NCI-H748 treated with DMSO at 0.1 percent for 48 hours (cell line): ENCODE measurements around the gene ELMO1.

Experiments
- DNase-seq: peaks from one replicate; lab custom pipeline; 2025; lab: John Stamatoyannopoulos, UW

The ELMO1 gene

DNA sequence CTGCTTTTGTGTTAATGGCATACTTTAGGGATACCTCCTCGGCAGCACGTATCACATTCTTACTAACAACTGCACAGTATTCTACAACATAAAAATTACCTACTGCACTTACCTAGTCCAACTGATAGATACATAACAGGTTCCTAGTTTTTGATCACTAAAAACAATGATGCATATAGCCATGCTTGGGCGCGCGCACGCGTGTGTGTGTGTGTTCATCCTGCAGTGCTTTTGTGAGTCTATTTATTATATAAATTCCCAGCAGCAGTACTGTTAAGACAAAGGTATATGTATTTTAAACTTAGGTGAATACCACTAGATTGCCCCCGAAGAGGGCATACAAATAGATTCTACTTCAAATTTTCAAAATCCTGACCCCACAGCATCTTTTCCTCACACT lies 181.4 kb downstream of the ELMO1 start:
- no peak for DNase-seq

DNA sequence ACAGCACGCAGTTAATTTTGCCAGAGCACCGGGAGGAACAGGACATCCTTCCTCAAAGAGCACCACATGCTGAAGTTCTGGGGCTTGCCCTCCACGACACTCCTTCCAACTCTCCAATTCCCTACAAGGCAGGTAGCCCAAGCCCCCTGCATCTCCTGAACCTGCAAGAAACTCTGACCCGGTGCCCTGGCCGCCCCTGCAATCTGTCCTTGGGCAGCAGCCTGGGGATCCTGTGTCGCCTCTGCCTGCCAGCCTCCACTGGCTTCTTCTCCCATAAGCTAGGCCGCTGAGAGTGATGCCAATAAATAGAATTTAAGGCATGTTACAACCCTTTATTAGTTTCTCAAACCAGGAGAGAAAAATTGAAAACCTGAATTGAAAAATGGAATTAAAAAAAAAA lies 182.8 kb downstream of the ELMO1 start:
- no peak for DNase-seq

- no peak for DNase-seq
Measured at GRCh38 chr7:37265006-37265405, 183.7 kb downstream of the ELMO1 start.

DNA sequence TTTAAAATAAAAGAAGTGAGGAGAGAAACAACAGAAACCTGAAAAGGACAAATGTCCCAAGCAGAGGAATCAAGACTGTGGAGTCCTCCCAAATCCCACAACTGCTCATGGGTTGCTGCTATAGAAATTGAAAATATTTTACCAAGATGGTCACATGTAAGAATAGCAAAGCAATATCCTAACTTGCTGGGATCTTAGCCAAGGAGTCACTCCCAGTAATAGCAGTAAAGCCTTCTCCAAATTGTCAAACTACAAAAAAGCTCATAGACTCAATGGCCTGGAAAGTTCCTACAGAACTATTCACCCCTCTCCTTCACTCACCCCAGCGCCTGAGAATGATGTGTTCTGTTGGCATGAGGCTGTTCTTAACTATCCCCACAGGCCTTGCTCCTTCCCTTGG lies 186.5 kb downstream of the ELMO1 start:
- DNase-seq = no peak

DNA sequence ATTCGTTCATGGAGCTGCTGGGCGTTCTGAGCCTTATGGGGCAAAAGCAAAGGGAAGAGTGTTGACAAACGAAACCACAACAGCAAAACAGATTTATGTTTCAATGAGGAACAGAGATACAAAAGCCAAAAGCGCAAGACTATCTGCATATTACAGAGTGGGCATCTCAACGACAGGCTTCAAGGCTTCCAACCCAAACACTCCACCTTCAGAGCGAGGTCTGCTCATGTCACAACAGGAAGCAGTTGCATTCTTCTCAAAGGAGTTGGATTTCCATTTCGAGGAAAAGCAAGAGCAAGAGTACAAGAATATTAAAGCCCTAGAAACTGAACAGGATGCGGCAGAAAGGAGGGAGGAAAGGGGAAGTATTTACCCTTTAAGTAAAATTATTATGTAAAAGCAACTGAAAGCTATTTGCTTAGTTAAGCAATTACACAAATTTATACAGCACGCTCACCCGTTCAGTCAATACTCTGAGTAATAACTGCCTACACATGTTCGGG lies 189.3 kb downstream of the ELMO1 start:
- DNase-seq = no peak

DNA sequence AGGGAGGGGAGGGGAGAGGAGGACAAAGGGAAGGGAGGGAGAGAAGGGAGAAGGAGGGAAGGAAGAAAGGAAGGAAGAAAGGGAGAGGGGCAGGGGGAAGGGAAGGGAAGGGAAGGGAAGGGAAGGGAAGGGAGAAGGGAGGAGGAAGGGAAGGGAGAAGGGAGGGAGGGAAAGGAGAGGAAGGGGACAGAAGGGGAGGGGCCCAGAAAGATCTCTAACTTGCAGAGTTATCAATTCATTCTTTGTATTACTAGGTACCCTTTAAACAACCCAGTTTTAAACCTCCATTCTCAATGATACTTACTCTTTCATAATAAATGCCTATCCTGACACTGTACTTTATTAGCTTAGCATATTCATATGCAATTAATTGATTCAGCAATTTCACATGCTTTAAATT lies 192.0 kb downstream of the ELMO1 start:
- no peak for DNase-seq

DNA sequence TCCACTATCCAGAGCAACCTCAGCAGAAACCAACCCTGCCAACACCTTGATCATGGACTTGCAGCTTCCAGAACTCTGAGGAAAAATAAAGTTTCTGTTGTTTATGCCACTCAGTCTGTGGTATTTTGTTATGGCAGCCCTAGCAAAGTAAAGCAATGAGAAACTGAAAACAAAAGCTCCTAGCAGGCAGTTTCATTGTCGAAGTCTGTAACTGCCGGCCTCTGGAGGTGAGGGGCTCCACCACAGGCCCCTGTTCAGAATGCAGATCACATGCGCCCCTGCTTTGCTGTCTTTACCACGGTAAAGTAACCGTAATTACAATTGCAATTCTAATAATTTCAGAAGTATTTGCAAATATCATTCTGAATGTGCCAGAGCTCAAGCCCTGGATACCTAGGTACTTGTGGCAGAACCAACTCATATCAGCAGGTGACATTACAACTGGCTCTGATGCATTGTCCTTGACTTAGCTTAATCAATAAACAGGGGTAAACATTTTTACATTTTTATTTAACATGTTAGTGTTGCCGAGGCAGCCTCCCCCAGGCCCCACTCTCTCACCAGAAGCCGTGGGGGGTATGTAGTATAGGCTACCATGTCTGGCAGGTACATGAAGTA lies 193.2 kb downstream of the ELMO1 start:
- DNase-seq = no peak

DNA sequence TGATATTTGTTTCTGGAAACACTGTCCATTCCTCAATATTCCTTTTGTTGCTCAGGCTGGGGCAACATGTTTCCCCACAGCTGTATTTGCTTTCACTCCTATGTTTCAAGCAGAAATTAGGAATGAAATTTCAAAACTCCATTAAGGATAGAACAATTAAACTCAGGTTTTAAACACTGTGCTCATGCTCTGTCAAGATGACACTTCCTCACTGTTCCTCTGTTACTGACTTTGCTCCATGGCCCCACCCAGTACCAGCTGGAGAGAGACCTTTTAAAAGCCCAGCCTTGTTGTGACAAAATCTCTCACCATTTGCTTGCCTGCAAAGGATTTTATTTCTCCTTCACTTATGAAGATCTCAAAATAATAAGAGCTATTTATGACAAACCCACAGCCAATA lies 197.4 kb downstream of the ELMO1 start:
- no peak for DNase-seq

DNA sequence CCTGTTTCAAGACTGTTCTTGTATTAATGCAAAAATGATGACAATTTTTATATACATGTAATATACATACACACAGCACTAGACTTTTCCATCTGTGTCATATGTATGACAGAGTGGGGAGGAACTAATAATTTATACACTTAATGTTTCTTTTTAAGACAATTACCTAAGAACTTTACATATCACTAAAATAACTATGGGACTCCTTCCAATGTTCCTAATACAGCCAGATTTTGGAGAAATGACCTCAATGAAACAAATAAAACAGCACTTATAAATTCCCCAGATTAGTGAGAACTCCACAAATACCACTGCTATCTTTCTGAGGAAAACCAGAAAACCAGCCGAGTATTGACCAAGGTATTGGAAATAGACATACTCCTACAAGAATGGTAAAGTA lies 199.4 kb downstream of the ELMO1 start:
- no peak for DNase-seq

- no peak for DNase-seq
Measured at GRCh38 chr7:37248396-37248861, 200.2 kb downstream of the ELMO1 start.

- no peak for DNase-seq
Measured at GRCh38 chr7:37247861-37248260, 200.8 kb downstream of the ELMO1 start.

DNA sequence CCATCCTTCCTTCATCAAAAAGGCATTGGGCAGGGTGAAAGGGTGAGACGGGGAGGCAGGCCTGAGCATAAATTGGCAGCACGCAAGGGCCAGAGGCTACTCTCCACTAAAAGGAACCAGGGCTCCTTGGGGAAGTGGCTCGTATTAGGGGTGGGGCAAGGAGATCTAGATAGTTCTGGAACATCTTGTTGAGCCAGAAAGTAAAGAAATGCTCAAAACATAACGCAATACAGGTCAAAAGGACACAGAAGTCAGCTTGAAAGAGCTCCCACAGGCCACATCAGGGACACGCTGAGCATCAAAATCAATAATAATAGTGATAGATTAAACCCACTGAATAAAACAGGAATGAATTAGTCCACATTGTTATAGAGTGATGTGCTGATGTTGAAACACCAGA lies 203.1 kb downstream of the ELMO1 start:
- DNase-seq = no peak

DNA sequence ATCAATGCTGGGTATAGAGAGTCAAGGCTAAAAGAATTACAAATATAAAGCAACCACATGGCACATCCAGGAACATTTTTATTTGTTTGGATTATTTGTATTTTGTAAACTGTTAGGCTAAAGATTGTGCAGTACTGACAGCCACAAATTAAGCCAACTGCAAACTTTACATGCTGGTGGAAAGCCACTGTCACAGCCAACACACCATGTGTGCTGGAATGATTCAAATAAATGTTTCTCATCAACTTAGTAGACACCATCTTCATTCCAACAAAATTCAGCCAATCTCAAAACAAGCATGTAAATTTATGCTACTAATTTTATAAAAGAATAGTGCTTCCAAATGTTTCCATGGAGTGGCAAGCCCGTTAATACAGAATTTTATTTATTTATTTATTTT lies 211.8 kb downstream of the ELMO1 start:
- no peak for DNase-seq

DNA sequence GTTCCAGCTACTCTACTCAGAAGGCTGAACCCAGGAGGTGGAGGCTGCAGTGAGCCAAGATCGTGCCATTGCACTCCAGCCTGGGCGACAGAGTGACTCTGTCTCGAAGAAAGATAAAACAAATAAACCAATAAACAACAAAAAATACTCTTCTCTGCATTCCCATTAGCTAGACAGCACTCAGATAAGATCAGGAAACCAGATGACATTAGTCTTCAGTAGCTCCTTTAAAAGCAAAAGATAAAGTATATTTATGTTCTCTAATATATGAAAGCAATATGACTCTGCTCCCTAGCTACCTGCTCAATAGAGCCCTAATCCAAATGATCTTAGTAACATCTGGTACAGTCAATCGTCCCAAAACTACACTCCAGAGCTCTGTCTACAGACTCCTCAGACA lies 212.9 kb downstream of the ELMO1 start:
- no peak for DNase-seq

GRCh38 chr7:37234928-37235327 lies 213.7 kb downstream of the ELMO1 start:
- no peak for DNase-seq

DNA sequence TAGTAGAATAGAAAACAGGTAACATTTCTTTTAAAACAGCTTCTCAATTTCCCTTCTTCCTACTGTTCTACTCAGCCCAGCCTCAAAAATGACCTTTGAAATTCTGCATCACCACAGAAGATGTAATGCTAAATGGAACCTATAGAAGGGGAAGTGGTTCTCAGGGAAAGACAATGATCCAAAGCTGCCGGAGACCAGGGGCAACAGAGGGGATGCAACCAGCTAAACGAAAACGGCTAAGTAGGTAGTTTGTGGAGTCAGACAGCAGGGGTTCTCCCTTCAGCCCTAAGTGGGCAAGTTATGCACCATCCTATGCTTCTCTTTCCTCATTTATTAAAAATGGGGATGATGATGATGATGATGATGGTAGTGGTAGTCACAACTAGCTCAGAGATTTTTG lies 214.3 kb downstream of the ELMO1 start:
- DNase-seq = no peak

DNA sequence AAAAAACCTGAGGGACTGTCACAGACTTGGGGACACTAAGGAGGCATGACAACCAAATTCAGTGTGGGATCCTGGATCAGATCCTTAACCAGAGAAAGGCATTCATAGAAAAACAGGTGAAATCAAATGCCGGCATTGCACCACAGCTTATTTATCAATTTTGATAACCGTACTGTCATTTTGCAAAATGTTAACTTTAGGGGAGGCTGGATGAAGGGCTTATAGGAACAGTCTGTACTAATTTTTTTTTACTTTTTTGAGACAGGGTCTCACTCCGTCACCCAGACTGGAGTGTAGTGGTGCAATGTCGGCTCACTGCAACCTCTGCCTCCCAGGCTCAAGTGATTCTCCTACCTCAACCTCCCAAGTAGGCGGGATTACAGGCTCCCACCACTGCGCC lies 217.1 kb downstream of the ELMO1 start:
- DNase-seq = no peak

DNA sequence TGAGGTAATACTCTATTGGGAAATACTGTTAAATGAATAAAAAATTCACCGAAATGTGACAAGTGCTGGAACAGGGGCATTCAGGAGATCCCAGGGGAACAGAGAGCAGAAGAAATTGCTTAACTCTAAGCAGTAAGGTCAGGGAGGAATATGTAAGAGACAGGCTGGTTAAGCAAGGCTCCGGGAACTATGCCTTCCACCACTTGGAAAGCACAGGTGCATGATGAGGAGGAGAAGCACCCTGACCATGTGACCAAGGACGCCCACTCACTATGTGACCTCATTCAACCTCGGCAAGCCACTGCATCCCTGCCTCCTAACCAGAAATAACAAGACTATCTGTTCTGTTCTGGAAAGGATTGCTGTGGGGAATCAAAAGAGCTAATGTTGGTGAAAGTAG lies 218.4 kb downstream of the ELMO1 start:
- DNase-seq = no peak

DNA sequence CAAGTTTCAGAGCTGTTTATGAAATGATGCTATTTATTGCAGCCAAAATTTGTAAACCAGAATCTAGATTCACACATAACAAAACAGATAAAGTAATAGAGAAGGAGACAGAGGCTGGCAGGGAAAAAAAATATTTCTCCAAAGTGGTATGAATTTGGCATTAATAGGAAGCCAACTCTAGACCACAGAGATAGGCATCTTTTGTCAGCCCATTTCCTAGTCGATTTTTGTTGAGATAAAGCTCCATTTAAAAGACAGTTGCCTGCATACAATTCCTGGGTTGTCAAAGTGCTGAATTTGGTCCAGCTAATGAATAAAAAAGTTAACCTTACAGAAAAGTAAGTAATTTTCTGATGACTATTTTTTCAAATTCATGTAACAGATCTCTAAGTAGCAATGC lies 219.3 kb downstream of the ELMO1 start:
- no peak for DNase-seq

DNA sequence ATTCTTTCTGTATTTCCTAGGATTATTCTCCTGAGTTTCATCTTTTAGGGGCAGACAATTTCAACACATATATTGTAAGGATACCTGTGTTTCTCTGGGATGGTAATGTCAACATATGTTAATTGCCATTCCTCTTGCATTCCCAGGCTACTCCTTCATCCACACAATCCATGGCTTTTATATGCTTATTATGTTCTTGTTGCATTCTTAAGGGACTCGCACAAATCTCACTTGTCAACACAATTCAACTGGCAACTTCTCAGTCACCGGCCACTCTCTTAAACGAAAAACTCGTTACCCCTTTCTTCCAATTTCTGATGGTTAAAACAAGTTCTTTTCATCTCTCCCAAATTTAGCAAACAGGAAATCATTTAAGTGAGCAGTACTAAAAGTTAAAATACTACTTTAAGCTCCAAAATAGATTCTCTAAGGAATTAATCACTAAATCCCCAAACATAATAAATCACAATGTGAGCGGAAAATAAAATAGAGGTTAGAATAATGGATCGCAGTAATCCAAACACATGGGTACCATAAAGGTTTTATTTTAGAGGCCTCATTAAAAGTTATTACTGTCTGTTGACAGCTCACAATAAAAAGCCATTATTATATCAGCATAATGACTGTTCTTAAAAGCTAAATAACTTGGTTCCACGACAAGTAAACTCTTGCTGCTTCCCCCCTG lies 223.2 kb downstream of the ELMO1 start:
- peak; percentile 60 for DNase-seq

GRCh38 chr7:37224746-37225145 lies 223.9 kb downstream of the ELMO1 start:
- DNase-seq = no peak

DNA sequence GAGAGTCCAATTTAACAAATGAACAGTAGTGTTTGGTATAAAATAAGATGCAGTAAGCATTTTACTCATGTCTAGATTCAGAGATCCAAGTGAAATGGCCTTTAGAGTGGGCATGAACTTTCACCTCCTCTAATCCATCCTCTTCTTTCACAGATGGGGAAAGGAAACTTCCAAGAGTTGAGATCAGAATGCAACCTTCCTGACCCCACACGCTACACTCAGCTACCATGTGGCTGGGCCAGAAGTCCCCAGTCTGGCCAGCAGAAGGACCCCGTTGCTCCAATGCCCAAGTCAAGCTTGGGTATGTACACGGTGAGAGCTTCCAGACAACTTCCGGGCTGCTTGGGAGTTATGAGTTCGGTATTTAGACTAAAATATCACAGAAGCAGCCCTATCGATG lies 228.0 kb downstream of the ELMO1 start:
- no peak for DNase-seq

GRCh38 chr7:37218956-37219355 lies 229.7 kb downstream of the ELMO1 start:
- DNase-seq = no peak

DNA sequence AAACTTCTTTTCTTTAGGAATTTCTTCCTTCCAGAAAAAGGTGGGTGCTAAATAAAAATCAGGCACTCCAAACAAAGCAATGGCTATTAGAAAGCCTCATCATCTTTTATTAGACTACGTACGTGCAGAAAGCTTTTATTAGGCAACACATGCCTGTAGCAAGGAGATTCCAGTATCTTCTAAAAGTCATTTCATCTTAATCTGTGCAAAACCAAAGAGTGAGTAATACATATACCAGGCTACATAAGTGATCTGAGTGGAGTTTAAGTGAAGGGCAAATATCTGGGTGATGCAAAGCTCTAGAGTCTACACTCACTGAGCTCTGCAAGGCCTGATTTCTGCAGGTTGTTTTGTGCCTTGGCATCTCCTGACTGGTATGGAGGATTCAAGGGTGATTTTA lies 231.7 kb downstream of the ELMO1 start:
- no peak for DNase-seq
